Fibroblast of pulmonary artery (primary cell): ENCODE data around the gene LRMDA.

Experiments used
- DNase-seq: peaks from one replicate; pipeline ENCODE4 v3.0.0-alpha.2; 2010; ENCODE audit warnings: low read depth
- H3K4me3 ChIP-seq: replicated peaks from 2 replicates; pipeline ENCODE4 v1.5.1; 2011; ENCODE audit warnings: low read depth, mild to moderate bottlenecking, control low read depth, low read length, moderate library complexity
- TF ChIP-seq, protein P1 (sequence below): IDR thresholded peaks from 2 replicates; pipeline ENCODE4 v1.5.1; 2011; ENCODE audit warnings: mild to moderate bottlenecking, control low read depth, low read length, inconsistent platforms; ENCODE audit errors: missing control alignments

Gene LRMDA

DNA sequence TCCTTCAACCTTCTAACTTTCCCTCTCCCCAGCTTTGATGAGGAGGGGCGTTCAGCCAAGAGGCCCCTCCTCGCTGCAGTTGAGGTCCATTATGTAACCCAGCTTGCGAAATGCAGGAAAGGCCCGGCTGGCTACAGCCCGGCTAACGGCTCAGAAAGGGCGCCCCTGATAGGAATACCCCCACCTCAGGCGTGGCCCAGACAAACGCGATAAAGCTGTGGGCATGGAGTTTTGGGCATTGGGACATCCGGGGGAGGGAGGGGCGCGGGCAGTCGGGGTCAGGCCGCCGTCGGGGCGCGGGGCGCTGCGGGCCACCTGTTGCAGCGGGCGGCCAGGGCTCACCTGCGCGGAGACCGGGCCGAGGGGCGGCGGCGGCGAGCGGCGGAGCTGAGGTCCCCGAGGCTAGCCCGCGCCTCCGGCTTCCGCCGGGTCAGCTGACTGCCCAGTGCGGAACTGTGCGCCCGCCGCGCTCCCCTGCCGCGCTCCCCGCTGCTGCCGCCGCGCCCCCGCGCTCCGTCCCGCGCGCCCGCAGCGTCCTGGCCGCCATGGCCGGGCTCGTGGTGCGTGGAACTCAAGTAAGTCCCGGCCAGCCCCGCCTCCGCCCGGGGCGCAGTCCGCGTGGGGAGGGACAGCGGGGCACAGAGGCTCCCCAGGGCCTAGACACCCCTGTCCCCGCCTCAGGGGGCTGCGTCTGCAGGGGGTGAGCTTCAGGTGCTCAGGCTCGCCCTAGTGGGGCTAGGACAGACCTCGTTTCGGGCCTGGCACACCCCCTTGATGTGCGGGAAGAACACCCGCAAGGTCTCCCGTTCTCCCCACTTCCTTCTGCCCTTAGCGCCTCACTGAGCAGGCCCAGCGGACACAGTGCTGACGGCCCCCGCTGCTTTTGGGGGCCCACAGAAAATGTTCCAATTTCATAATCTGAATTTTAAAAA lies at the start of gene LRMDA:
LRMDA (plus strand) TSS at position 445 of the 932 bp plus-strand sequence.
- TF ChIP-seq, protein P1, sequence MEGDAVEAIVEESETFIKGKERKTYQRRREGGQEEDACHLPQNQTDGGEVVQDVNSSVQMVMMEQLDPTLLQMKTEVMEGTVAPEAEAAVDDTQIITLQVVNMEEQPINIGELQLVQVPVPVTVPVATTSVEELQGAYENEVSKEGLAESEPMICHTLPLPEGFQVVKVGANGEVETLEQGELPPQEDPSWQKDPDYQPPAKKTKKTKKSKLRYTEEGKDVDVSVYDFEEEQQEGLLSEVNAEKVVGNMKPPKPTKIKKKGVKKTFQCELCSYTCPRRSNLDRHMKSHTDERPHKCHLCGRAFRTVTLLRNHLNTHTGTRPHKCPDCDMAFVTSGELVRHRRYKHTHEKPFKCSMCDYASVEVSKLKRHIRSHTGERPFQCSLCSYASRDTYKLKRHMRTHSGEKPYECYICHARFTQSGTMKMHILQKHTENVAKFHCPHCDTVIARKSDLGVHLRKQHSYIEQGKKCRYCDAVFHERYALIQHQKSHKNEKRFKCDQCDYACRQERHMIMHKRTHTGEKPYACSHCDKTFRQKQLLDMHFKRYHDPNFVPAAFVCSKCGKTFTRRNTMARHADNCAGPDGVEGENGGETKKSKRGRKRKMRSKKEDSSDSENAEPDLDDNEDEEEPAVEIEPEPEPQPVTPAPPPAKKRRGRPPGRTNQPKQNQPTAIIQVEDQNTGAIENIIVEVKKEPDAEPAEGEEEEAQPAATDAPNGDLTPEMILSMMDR: no peak
- DNase-seq: peak; percentile 39
- peak within 1 kb of the TSS; percentile 31 for H3K4me3 ChIP-seq

DNA sequence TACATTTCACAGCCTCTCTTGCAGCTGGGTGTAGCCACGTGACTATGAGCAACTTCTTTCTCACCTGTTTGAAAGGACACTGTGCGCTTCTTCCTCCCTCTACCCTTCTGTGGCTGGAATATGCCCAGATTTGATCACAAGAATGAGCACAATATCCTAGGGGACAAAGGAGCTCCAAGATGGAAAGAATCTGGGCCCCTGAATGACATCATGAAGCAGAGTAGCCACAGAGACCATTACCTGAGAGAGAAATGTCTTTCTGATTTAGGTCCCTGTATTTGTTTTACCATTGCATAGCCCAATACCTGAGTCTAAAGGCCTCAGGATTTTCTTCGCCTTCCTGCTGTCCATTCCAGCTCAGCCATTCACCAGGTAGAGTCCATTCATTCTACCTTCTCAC lies 45.3 kb upstream of the LRMDA start:
- TF ChIP-seq, protein P1: no peak
- no peak overlapping the region for H3K4me3 ChIP-seq
- no peak for DNase-seq

DNA sequence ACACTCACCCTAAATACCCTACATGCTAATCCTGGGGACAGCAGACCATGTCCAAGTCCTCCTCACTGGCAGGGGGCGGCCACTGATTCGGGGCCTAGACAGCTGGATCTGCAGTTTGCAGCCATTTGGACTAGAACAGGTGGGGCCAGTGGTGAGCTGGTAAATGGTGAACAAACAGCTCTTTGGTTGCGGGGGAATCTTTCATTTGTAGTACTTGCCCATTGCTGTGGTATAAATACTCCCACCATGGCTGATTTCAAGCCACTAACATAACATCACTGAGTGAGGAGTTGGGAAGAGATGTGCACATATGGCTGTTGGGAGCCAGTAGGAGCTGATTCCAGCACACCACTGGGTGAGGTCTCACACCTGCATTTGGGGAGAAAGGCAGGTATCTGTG lies 43.3 kb upstream of the LRMDA start:
- no peak overlapping the region for H3K4me3 ChIP-seq
- DNase-seq: no peak
- TF ChIP-seq, protein P1: no peak

DNA sequence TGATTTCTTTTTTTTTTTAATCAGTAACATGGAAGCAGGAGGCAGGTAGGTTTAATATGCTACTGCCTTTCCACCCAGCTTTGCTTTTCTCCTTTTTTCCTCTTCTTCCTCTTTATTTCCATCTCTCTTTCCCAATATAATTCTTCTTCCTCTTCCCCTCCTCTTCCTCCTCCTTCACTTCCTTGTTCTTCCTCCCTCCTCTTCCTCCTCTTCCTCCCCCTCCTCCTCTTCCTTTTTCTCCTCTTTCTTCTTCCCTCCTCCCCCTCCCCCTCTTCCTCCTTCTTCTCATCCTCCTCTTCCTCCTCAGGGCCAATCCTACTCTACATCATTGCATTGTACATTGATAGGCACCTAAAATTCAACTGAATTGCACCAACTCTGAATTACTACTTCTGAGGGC lies 41.2 kb upstream of the LRMDA start:
- DNase-seq: no peak
- no peak overlapping the region for H3K4me3 ChIP-seq
- TF ChIP-seq, protein P1: no peak

DNA sequence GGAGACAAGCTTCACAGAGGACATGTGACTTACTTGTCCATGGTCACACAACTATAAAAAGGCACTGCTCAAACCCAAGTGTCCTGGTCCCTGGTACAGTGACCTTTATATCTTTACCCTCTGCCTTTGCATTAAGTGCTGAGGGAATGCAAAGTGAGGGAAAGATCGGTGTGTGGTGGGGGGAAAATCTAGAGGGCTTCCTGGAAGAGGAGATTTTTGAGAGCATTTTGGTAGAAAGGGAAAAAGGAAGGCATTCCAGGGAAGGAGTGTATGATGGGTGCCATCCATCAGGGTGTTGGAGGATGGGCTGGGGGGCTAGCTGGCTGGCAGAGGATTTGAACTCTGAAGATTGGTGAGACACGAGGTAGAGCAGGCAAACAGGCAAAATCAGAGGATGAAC lies 39.2 kb upstream of the LRMDA start:
- TF ChIP-seq, protein P1: no peak
- no peak overlapping the region for H3K4me3 ChIP-seq
- no peak for DNase-seq

DNA sequence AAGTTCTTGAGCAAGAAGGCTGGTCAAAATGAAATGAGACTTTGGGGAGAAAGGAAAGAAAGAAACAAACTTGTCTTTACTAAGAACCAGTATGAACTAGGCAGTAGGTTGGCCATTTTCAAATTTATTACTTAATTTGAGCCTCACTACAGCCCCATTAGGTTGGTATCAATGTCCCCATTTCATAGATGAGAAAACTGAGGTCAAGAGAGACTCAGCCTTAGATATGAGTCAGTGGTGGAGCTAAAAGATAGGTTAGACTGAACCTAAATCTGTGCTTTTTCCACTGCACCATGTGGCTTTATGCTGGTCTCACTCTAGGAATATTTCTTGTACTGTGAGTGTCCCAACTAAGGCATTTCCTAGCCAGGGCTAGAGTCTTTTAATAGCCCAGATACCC lies 38.7 kb upstream of the LRMDA start:
- no peak for DNase-seq
- no peak overlapping the region for H3K4me3 ChIP-seq
- TF ChIP-seq, protein P1: no peak

DNA sequence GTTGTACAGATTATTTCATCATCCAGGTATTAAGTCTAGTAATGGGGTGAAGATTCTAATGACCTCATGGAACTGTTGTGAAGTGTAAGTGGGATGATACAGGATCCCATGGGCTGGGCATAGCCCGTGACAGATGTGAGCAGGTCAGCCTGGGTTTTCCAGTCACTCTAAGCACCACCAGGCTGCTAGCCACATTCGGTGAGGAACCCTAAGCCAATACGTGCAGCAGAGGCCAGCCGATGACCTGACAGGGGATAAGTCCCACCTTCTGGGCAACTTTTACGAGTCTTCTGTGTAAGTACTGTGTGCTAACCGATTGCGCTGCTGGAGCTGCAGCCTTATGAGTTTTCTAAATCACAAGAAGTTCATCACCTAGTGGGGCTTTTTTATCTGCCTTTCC lies 37.2 kb upstream of the LRMDA start:
- TF ChIP-seq, protein P1: no peak
- no peak for DNase-seq

More for the DNA sequence above, 37.2 kb upstream of the LRMDA start:
- H3K4me3 ChIP-seq: no peak overlapping the region
